Measurements from ENCODE around the gene SULT1A3.
"Not testable (repeated sequence)": the region's sequence is repeated elsewhere in the genome, so short reads cannot be mapped to it uniquely, and the experiment has no call there.

DNA sequence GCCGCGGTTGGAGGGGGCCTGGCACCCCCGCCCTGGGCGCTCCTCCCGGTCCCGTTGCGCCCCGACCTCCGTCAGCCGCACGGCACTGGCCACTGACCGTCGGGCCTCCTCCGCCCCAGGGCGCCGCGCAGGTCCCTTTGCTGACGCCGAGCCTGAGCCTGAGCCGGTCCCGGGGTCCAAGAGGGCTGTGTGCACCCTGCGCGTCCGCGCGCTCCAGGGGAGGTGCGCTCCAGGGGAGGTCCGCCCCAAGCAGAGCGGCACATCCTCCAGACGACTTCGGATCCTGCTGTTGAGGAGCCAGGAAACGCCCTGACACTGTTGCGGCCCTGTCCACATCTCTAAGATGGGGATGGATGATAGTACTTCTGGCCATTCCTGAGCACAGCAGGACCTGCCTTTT lies 7.2 kb downstream of the SULT1A3 start:
- TF ChIP-seq CTCF (conservative IDR thresholded peaks at IDR 0.05 in 1 of 2, IDR thresholded peaks at IDR 0.05 in 1 of 2; ENCODE audit: low read depth in 1 of 2, low read length in 2 of 2); EZH2 (IDR thresholded peaks at IDR 0.05; ENCODE audit: low read length, missing control alignments): not testable (repeated sequence)
